Neuronal stem cell (in vitro differentiated cells): ENCODE measurements around the gene ALOXE3.
A peak's percentile ranks its signal among the peaks of the same experiment; 100 is the strongest.

Experiments used
- DNase-seq: peaks from one replicate; pipeline ENCODE4 v3.0.0-alpha.2; 2013; ENCODE audit warnings: low spot score
- H2AFZ ChIP-seq: one replicate; pipeline ENCODE4 v1.6.1; 2013; ENCODE audit warnings: mild to moderate bottlenecking, low read length, inconsistent platforms
- H2AK5ac ChIP-seq: 2 replicates; pipeline ENCODE4 v1.6.1; 2013; ENCODE audit warnings: low read depth, mild to moderate bottlenecking, inconsistent platforms, low read length, moderate library complexity, mixed read lengths
- H2BK120ac ChIP-seq: 2 replicates; pipeline ENCODE4 v1.6.1; 2013; ENCODE audit warnings: low read depth, mild to moderate bottlenecking, inconsistent platforms, low read length, moderate library complexity, mixed read lengths
- H2BK12ac ChIP-seq: one replicate; pipeline ENCODE4 v1.6.1; 2013; ENCODE audit warnings: low read length, inconsistent platforms
- H2BK15ac ChIP-seq: 2 replicates; pipeline ENCODE4 v1.6.1; 2013; ENCODE audit warnings: mild to moderate bottlenecking, low read length, inconsistent platforms, mixed read lengths
- H2BK5ac ChIP-seq: one replicate; pipeline ENCODE4 v1.6.1; 2013; ENCODE audit warnings: inconsistent platforms, mild to moderate bottlenecking, low read length, moderate library complexity
- H3K14ac ChIP-seq: one replicate; pipeline ENCODE4 v1.6.1; 2013; ENCODE audit warnings: low read length, inconsistent platforms
- H3K18ac ChIP-seq: 2 replicates; pipeline ENCODE4 v1.6.1; 2013; ENCODE audit warnings: low read length, inconsistent platforms
- H3K23ac ChIP-seq: 2 replicates; pipeline ENCODE4 v1.6.1; 2013; ENCODE audit warnings: low read depth, mild to moderate bottlenecking, mixed read lengths, low read length, inconsistent platforms; ENCODE audit not compliant: poor library complexity
- H3K27ac ChIP-seq: replicated peaks from 3 replicates; pipeline ENCODE4 v1.5.1; 2013; ENCODE audit warnings: low read length, inconsistent platforms
- H3K27me3 ChIP-seq, 3 experiments: 2 replicates each; pipeline ENCODE4 v1.6.1; 2013; ENCODE audit warnings: low read length in 3 of 3, mild to moderate bottlenecking in 2 of 3, inconsistent platforms in 1 of 3, low read depth in 1 of 3, mixed read lengths in 1 of 3, moderate library complexity in 1 of 3; ENCODE audit not compliant: control insufficient read depth in 3 of 3, insufficient read depth in 3 of 3
- H3K36me3 ChIP-seq, 2 donors: replicated peaks in 1 of 2; 2 replicates each; pipeline ENCODE4 v1.6.1; 2013; ENCODE audit warnings: low read length in 2 of 2; ENCODE audit not compliant: control insufficient read depth in 2 of 2, insufficient read depth in 2 of 2
- H3K4ac ChIP-seq: 2 replicates; pipeline ENCODE4 v1.6.1; 2013; ENCODE audit warnings: inconsistent platforms, mild to moderate bottlenecking, low read length, moderate library complexity
- H3K4me1 ChIP-seq, 2 donors: 1 replicate in 1 of 2; 2 replicates in 1 of 2; pipeline ENCODE4 v1.6.1; 2013; ENCODE audit warnings: low read length in 2 of 2, low read depth in 1 of 2; ENCODE audit not compliant: control insufficient read depth in 2 of 2, insufficient read depth in 1 of 2
- H3K4me2 ChIP-seq: one replicate; pipeline ENCODE4 v1.6.1; 2013; ENCODE audit warnings: mild to moderate bottlenecking, low read length, inconsistent platforms; ENCODE audit not compliant: insufficient read depth, poor library complexity, severe bottlenecking
- H3K4me3 ChIP-seq, 2 donors: 2 replicates each; pipeline ENCODE4 v1.5.1; 2013; ENCODE audit warnings: low read length in 2 of 2, mild to moderate bottlenecking in 2 of 2, inconsistent platforms in 1 of 2, moderate library complexity in 1 of 2
- H3K79me1 ChIP-seq: one replicate; pipeline ENCODE4 v1.6.1; 2013; ENCODE audit warnings: low read depth, mild to moderate bottlenecking, inconsistent platforms, low read length, moderate library complexity
- H3K9ac ChIP-seq: one replicate; pipeline ENCODE4 v1.6.1; 2013; ENCODE audit warnings: mild to moderate bottlenecking, low read depth, low read length, inconsistent platforms; ENCODE audit not compliant: poor library complexity
- H3K9me3 ChIP-seq, 2 donors: replicated peaks in 1 of 2; 2 replicates each; pipeline versions ENCODE3 to v1.6.1; 2013; ENCODE audit warnings: low read length in 2 of 2, mild to moderate bottlenecking in 2 of 2, inconsistent platforms in 1 of 2, low read depth in 1 of 2, mixed read lengths in 1 of 2, moderate library complexity in 1 of 2; ENCODE audit not compliant: control insufficient read depth in 2 of 2, insufficient read depth in 1 of 2
- H4K8ac ChIP-seq: one replicate; pipeline ENCODE4 v1.6.1; 2013; ENCODE audit warnings: low read depth, mild to moderate bottlenecking, inconsistent platforms, low read length, moderate library complexity
- H4K91ac ChIP-seq: one replicate; pipeline ENCODE4 v1.6.1; 2013; ENCODE audit warnings: low read length, low read depth, mild to moderate bottlenecking, inconsistent platforms; ENCODE audit not compliant: poor library complexity
- WGBS, 2 donors: extraction: QIAGEN DNeasy Blood & Tissue Kit; methylation state at CpG; one replicate each; pipeline ENCODE4 v1.1.7; 2013; ENCODE audit warnings: missing lambda C conversion rate in 2 of 2, mixed read lengths in 1 of 2; ENCODE audit not compliant: insufficient read length in 2 of 2, insufficient replicate concordance in 1 of 2; ENCODE audit errors: extremely low coverage in 2 of 2; 5-methylcytosine and 5-hydroxymethylcytosine counted together

ALOXE3 gene

DNA sequence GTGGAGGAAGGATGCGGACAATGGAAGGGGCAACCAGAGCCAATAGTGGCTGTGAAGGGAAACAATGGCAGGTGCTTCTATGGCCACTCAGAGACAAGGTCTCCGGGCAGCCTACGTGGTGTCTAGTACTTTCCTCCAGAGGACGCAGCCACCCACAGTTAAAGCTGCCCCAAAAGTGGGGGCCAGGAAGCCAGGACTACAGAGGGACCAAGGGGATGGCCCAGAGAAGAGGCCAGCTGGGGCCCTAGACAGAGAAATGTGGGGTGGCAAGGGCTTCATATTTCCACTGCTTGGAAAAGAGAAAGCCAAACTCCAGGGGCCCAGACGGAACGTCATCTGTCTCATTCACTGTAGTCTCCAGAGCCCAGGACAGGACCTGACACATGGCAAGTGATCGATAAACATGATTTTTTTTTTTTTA is 34.7 kb upstream of the ALOXE3 start:
- Histone ChIP-seq H3K18ac (peak overlapping the region; percentile 55), H2BK5ac (peak overlapping the region; percentile 20), H3K36me3 (peaks cover 18 to 23% of the 10 kb centered on the region in 2 donors), H3K79me1 (peaks cover 12% of the 10 kb centered on the region), H3K4me1 (peaks cover 31 to 39% of the 10 kb centered on the region in 2 donors), H2AFZ (peak overlapping the region; percentile 80), H3K9me3 (no peaks in the 10 kb centered on the region), H2BK15ac (no peak overlapping the region), H4K8ac (no peak overlapping the region), H4K91ac (no peak overlapping the region), H2AK5ac (peak overlapping the region; percentile 43), H3K14ac (no peak overlapping the region), H2BK120ac (no peak overlapping the region), H3K9ac (no peak overlapping the region), H3K4ac (no peak overlapping the region), H3K4me2 (no peak overlapping the region), H3K23ac (no peak overlapping the region), H2BK12ac (no peak overlapping the region), H3K27ac (peak overlapping the region; percentile 35), H3K4me3 (no peak overlapping the region), H3K27me3 (no peaks in the 10 kb centered on the region)
- DNase-seq, result no peak
- WGBS, 2 donors, result no CpG with 5 or more reads among the region's 7 CpGs

DNA sequence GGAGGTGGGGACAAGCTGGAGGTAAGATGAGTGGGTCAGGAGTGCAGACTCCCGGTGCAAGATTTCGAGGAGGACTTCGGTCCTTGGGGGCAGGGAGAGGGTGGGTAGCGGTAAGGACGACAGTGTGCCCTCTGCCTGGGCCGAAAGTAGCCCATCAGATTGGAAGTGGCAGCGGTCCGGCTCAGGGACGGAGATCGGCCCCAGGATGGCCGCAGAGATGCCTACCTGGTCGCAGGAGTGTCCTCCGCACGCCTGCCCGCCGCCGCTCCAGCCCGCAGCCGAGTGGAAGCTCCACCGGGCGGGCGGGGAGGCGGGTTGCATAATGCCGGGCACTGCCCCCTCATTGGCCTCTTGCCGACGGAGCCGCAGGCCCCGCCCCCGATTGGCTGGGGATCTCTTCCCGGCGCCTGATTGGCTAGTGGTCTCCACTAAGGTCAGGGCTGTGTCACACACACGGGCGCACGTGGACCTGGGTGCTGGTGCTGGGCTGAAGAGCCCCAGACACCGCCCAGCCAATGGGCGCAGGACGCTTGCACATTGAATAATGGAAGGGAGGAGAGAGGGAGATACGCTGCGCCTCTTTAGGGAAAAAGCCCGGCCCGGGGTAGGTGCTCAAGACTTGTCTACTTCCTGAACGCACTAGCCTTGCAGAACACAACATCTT is 33.9 kb upstream of the ALOXE3 start, which contains the start of gene PER1:
PER1 (minus strand) TSS at position 293 of the 664 bp plus-strand sequence. CDS start 1,698 bp downstream, outside the sequence.
- peak within 1 kb of the TSS; percentile 54 to 88 for H3K4me3 ChIP-seq
- peak within 1 kb of the TSS; percentile 95 for H2BK15ac ChIP-seq
- H3K4ac ChIP-seq, result no peak within 1 kb of the TSS
- H3K14ac ChIP-seq, result peak within 1 kb of the TSS; percentile 91
- peak within 1 kb of the TSS; percentile 80 for H2AFZ ChIP-seq
- peak within 1 kb of the TSS; percentile 43 for H2AK5ac ChIP-seq
- no peak within 1 kb of the TSS for H4K8ac ChIP-seq
- H3K79me1 ChIP-seq, result peaks cover 12% of the 10 kb centered on the region
- H3K18ac ChIP-seq, result peak within 1 kb of the TSS; percentile 94
- H3K27ac ChIP-seq, result peak within 1 kb of the TSS; percentile 58
- H4K91ac ChIP-seq, result no peak within 1 kb of the TSS
- peaks cover 25 to 28% of the 10 kb centered on the region in 2 donors for H3K36me3 ChIP-seq
- WGBS, 2 donors, result no CpG with 5 or more reads among the region's 42 CpGs
- H3K23ac ChIP-seq, result peak within 1 kb of the TSS; percentile 77
- peak within 1 kb of the TSS; percentile 90 for H2BK5ac ChIP-seq
- peak; percentile 80 for DNase-seq
- H2BK120ac ChIP-seq, result peak within 1 kb of the TSS; percentile 21
- peak within 1 kb of the TSS; percentile 99 for H3K9ac ChIP-seq
- H2BK12ac ChIP-seq, result no peak within 1 kb of the TSS
- H3K4me2 ChIP-seq, result peak within 1 kb of the TSS; percentile 100
- no peaks in the 10 kb centered on the region for H3K27me3 ChIP-seq
- peaks cover 31 to 39% of the 10 kb centered on the region in 2 donors for H3K4me1 ChIP-seq
- no peaks in the 10 kb centered on the region for H3K9me3 ChIP-seq

DNA sequence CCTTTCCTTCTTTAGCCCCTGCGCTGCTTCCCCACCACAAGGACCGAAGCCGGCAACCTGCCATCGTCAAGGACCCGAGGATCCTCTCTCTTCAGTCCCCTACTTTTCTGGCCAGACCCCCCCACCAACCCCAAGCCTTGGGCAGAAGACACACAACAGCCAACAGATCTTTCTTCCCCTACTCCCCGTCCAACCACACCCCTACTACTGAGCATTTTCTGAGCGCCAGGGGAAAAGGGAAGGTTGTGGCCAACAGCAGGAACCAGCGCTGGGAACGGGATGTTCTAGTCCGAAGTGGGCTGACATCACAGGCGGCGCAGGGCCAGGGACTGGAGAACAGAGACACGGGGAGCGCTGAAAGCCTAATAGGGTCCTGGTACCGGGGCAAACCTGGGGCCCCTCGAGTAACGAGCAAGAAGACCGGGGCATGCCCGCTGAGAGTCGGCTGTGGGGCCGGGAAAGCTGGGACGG is 33.4 kb upstream of the ALOXE3 start:
- Histone ChIP-seq H3K79me1 (peaks cover 12% of the 10 kb centered on the region), H3K4ac (no peak overlapping the region), H3K9me3 (no peaks in the 10 kb centered on the region), H3K14ac (peak overlapping the region; percentile 91), H4K91ac (no peak overlapping the region), H3K4me3 (peak overlapping the region; percentile 54 to 88), H3K18ac (peak overlapping the region; percentile 94), H2BK5ac (peak overlapping the region; percentile 90), H3K27me3 (no peaks in the 10 kb centered on the region), H2BK15ac (peak overlapping the region; percentile 95), H2AFZ (peak overlapping the region; percentile 80), H3K4me1 (peaks cover 31 to 34% of the 10 kb centered on the region in 2 donors), H3K4me2 (peak overlapping the region; percentile 100), H3K23ac (peak overlapping the region; percentile 77), H2BK12ac (no peak overlapping the region), H3K9ac (peak overlapping the region; percentile 99), H3K27ac (peak overlapping the region; percentile 58), H2AK5ac (peak overlapping the region; percentile 11), H4K8ac (no peak overlapping the region), H2BK120ac (peak overlapping the region; percentile 21), H3K36me3 (peaks cover 29 to 34% of the 10 kb centered on the region in 2 donors)
- DNase-seq, result no peak
- no CpG with 5 or more reads among the region's 22 CpGs for WGBS, 2 donors

DNA sequence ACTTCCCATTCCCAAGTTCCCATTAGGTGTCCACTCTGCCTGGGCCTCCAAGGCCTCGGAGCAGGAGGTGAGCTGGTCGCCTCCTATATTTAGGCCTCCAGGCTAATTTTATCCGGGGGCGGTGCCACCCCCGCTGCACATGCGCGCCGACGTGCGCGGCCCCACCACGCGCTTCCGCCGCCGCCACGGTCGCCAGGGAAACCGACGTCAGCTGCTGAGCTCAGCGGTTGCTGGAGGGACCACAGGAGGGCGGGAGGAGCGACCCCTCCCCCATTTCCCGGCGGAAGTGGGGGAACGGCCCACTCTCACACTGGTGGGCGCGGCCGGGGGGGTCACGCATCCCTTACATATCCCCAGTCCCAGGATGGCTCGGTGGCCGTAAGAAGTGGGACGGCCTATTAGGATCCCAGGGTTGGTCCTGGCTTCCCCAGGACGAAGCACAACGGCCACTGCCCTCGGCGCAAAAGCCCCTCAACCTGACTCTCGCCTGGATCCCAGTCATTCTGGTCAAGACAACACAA is 32.9 kb upstream of the ALOXE3 start:
- Histone ChIP-seq H3K4ac (no peak overlapping the region), H3K79me1 (peaks cover 12% of the 10 kb centered on the region), H2BK12ac (no peak overlapping the region), H2AK5ac (peak overlapping the region; percentile 78), H3K23ac (no peak overlapping the region), H3K27me3 (no peaks in the 10 kb centered on the region), H3K4me3 (peak overlapping the region; percentile 54 to 88), H3K4me2 (peak overlapping the region; percentile 100), H3K18ac (peak overlapping the region; percentile 94), H4K91ac (no peak overlapping the region), H2BK15ac (peak overlapping the region; percentile 95), H3K36me3 (peaks cover 34 to 39% of the 10 kb centered on the region in 2 donors), H2BK5ac (peak overlapping the region; percentile 90), H3K4me1 (peaks cover 31 to 34% of the 10 kb centered on the region in 2 donors), H2BK120ac (no peak overlapping the region), H3K9ac (peak overlapping the region; percentile 99), H3K27ac (peak overlapping the region; percentile 58), H3K9me3 (no peaks in the 10 kb centered on the region), H2AFZ (peak overlapping the region; percentile 80), H4K8ac (no peak overlapping the region), H3K14ac (no peak overlapping the region)
- no peak for DNase-seq
- WGBS, 2 donors, result no CpG with 5 or more reads among the region's 38 CpGs
